Heart right ventricle (tissue), 16 donors: ENCODE measurements around the gene MTHFD1L. TPM values are rescaled to one million over a fixed set of nuclear protein-coding genes. Genes with fewer than 3 reads are reported as not detected.
A peak's percentile ranks its signal among the peaks of the same experiment; 100 is the strongest.
"Not testable (repeated sequence)": the region's sequence is repeated elsewhere in the genome, so short reads cannot be mapped to it uniquely, and the experiment has no call there.

Experiments
- ATAC-seq, 8 donors: fragments of 200-7000 bp; cut with Tn5 transposase; one replicate each; pipeline ENCODE4 v1.9.1; 2020; ENCODE audit warnings: mild to moderate bottlenecking in 8 of 8, moderate library complexity in 8 of 8, moderate number of reproducible peaks in 1 of 8
- DNase-seq, 2 donors: peaks; one replicate each; pipeline ENCODE4 v3.0.0-alpha.2; 2020
- H3K27ac ChIP-seq, 10 donors: fragments of 200-600 bp; sonication (generic) in 2 of 10; one replicate each; pipeline versions ENCODE4 v1.5.0 to v1.8.0; 2020 to 2022; ENCODE audit warnings: mild to moderate bottlenecking in 3 of 10
- H3K27me3 ChIP-seq, 7 donors: fragments of 200-600 bp; one replicate each; pipeline ENCODE4 v1.8.0; 2021 to 2022; ENCODE audit warnings: mild to moderate bottlenecking in 2 of 7
- H3K36me3 ChIP-seq, 9 donors: fragments of 200-600 bp; sonication (generic) in 1 of 9; one replicate each; pipeline versions ENCODE4 v1.5.0 to v1.8.0; 2020 to 2022; ENCODE audit warnings: mild to moderate bottlenecking in 2 of 9
- H3K4me1 ChIP-seq, 9 donors: fragments of 200-600 bp; sonication (generic) in 1 of 9; one replicate each; pipeline versions ENCODE4 v1.5.0 to v1.8.0; 2020 to 2022; ENCODE audit warnings: mild to moderate bottlenecking in 4 of 9
- H3K4me3 ChIP-seq, 10 donors: fragments of 200-600 bp; sonication (generic) in 2 of 10; one replicate each; pipeline versions ENCODE4 v1.5.0 to v1.8.0; 2020 to 2022; ENCODE audit warnings: mild to moderate bottlenecking in 7 of 10, moderate library complexity in 2 of 10
- H3K9me3 ChIP-seq, 11 donors: fragments of 200-600 bp in 10 of 11; sonication (generic) in 2 of 11; one replicate each; pipeline versions ENCODE4 v1.5.0 to v1.8.0; 2013 to 2022; ENCODE audit warnings: mild to moderate bottlenecking in 2 of 11, control low read depth in 1 of 11, moderate library complexity in 1 of 11
- CTCF ChIP-seq, 9 donors: fragments of 200-600 bp; sonication (generic) in 2 of 9; IDR thresholded peaks; one replicate each; pipeline versions ENCODE4 v1.5.0 to v1.8.0; 2021 to 2022; ENCODE audit warnings: antibody characterized with exemption in 9 of 9, mild to moderate bottlenecking in 5 of 9, moderate library complexity in 1 of 9
- WGBS, 2 donors: extraction: QIAGEN DNeasy Blood & Tissue Kit; methylation state at CpG; one replicate each; pipeline ENCODE4 v1.1.7; 2013; ENCODE audit warnings: inconsistent platforms in 1 of 2; 5-methylcytosine and 5-hydroxymethylcytosine counted together
- intact Hi-C, 10 donors: fragments of 100-400 bp; cut with DNase I; formaldehyde crosslinking; loops; one replicate each; pipeline versions ENCODE4 v1.11.1 to v1.14.2; 2022
- polyA plus RNA-seq, 2 donors: library from polyadenylated mRNA; stranded (reverse); fragments of 200-250 nt; gene quantifications; one replicate each; pipeline ENCODE4 v1.2.3, GENCODE V29; 2013
- total RNA-seq, 10 donors: library from RNA; stranded (reverse); fragmentation: NEBNext Ultra II Directional in 3 of 10; extraction: Animal tissue kit (Norgen Biotek cat#: 25700) in 3 of 10; gene quantifications; one replicate each; pipeline versions ENCODE4 v1.2.1 to v1.2.4, GENCODE V29; 2021 to 2023
- donor health status: Arrhythmogenic right ventricular cardiomyopathy.
- donor health status: ischemic (EF 13 %, LVEDD 7.1; RV severe dilation, severe dysfunction).
- donor health status: healthy with polysubstance abuse.
- donor health status: DM: no; HTN: yes; CAD: no.
- donor health status: DM: no; HTN: no; CAD: no.
- donor health status: ischemic (EF 25% LVEDD 6.9; RV normal size, moderate dysfunction).
- donor health status: ischemic (EF 25% LVEDD 5.7; RV mildly dilated, moderate dysfunction).
- donor health status: healthy.
- donor health status: DM: yes; HTN: yes; CAD: no.
- donor health status: Ischemic cardiomyopathy.
- donor health status: ischemic (EF 35%, LVEDD 5.7; RV mildly dilated, moderate dysfunction).
- donor health status: nonischemic (EF 11% LVEDD 7.7; RV severe dilation, severe dysfunction).
- donor health status: DM: yes; HTN: yes; CAD: no.
- donor health status: PGD.
- donor health status: ischemic (EF 29% LVEDD 5.4; RV normal size, mild dysfunction).
- donor health status: nonischemic (EF 23%, LVEDD 6.1; RV moderate dilation, normal function).

The MTHFD1L gene
- total and polyA plus RNA-seq, 12 donors: 1.2 to 10.8 (median 3.8) TPM

- DNase-seq, H3K27ac ChIP-seq, H3K36me3 ChIP-seq, H3K9me3 ChIP-seq, H3K4me3 ChIP-seq, ATAC-seq, intact Hi-C loops, H3K27me3 ChIP-seq: not testable (repeated sequence)
- WGBS, 2 donors: 93 to 97% methylated on average over 4 of the region's 4 CpGs
- H3K4me1 ChIP-seq: peaks cover 0 to 11% (median 6%) of the 10 kb centered on the region in 9 donors
These were observed 260.9 kb downstream of the MTHFD1L start for GRCh38 chr6:151126417-151126724.

GRCh38 chr6:151127133-151127798 lies 261.8 kb downstream of the MTHFD1L start:
- ATAC-seq, H3K27me3 ChIP-seq, H3K4me3 ChIP-seq, intact Hi-C loops, H3K9me3 ChIP-seq, H3K4me1 ChIP-seq, DNase-seq, H3K36me3 ChIP-seq, H3K27ac ChIP-seq: not testable (repeated sequence)
- 96 to 97% methylated on average over 5 of the region's 5 CpGs for WGBS, 2 donors

DNA sequence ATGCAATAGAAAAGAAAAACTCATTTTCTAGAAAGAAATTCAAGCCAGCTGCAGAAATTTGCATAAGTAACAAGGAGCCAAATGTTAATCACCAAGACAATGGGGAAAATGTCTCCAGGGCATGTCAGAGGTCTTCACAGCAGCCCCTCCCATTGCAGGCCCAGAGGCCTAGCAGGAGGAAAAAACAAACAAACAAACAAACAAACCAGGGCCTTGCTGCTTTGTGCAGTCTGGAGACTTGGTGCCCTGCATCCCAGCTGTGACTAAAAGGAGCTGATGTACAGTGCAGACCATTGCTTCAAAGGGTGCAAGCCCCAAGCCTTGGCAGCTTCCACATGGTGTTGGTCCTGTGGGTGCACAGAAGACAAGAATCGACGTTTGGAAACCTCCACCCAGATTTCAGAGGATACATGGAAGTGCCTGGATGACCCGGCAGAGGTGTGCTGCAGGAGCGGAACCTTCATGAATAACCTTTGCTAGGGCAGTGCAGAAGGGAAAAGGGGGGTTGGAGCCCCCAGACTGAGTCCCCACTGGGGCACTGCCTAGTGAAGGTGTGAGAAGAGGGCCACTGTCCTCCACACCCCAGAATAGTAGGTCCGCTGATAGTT lies 263.4 kb downstream of the MTHFD1L start:
- 88 to 89% methylated on average over 5 of the region's 5 CpGs for WGBS, 2 donors
- no peak for TF ChIP-seq CTCF (IDR thresholded peaks at IDR 0.05)
- no peak for DNase-seq

DNA sequence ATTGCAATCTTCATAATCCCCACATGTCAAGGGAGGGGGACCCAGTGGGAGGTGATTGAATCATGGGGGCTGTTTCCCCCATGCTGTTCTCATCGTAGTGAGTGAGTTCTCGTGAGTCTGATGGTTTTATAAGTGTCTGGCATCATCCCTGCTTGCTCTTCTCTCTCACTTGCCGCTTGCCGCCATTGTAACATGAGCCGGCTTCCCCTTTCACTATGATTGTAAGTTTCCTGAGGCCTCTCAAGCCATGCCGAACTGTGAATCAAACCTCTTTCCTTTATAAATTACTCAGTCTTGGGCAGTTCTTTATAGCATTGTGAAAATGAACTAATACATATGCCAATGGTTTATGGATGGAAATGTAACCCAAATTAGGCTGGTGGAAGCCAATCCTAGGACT lies 264.8 kb downstream of the MTHFD1L start:
- intact Hi-C loops: loop anchor here in 1 of 10 donors (10.0 kb wide), 1 partner anchor 236 kb away; no protein-coding TSS in a partner anchor
- H3K9me3 ChIP-seq: peaks cover 0 to 20% (median 0%) of the 10 kb centered on the region in 11 donors
- H3K36me3 ChIP-seq: no peaks in the 10 kb centered on the region
- ATAC-seq (no peak), DNase-seq (no peak)
- H3K27me3 ChIP-seq: no peaks in the 10 kb centered on the region
- H3K4me1 ChIP-seq: no peaks in the 10 kb centered on the region
- no peak for TF ChIP-seq CTCF (IDR thresholded peaks at IDR 0.05)
- WGBS, 2 donors: 90 to 91% methylated on average over 6 of the region's 6 CpGs
- no peak overlapping the region for H3K4me3 ChIP-seq
- H3K27ac ChIP-seq: no peak overlapping the region

More for the DNA sequence above, 263.4 kb downstream of the MTHFD1L start:
- Histone ChIP-seq H3K9me3 (peaks cover 0 to 10% (median 0%) of the 10 kb centered on the region in 11 donors), H3K27me3 (no peaks in the 10 kb centered on the region), H3K36me3 (no peaks in the 10 kb centered on the region), H3K27ac (no peak overlapping the region), H3K4me3 (no peak overlapping the region), H3K4me1 (no peaks in the 10 kb centered on the region)
- no peak for ATAC-seq
- intact Hi-C loops: no loop called here

- TF ChIP-seq CTCF (IDR thresholded peaks at IDR 0.05): no peak
- peak in 1 of 8 donors; percentile 53 for ATAC-seq
- 73 to 80% methylated on average over 3 of the region's 3 CpGs for WGBS, 2 donors
These were observed 266.0 kb downstream of the MTHFD1L start for GRCh38 chr6:151131324-151132007.

More at GRCh38 chr6:151131324-151132007, 266.0 kb downstream of the MTHFD1L start:
- Histone ChIP-seq H3K27me3 (no peaks in the 10 kb centered on the region), H3K4me1 (no peaks in the 10 kb centered on the region), H3K36me3 (no peaks in the 10 kb centered on the region), H3K4me3 (no peak overlapping the region), H3K9me3 (peaks cover 0 to 21% (median 0%) of the 10 kb centered on the region in 11 donors), H3K27ac (no peak overlapping the region)
- intact Hi-C loops: loop anchor here in 1 of 10 donors (10.0 kb wide), 1 partner anchor 237 kb away; no protein-coding TSS in a partner anchor
- DNase-seq: no peak
